ENCODE measurements around the gene REP15. TPM values are rescaled to one million over a fixed set of nuclear protein-coding genes. Genes with fewer than 3 reads are reported as not detected.

Gene REP15
- total RNA-seq, 3 donors from 2014 or later, result 0.64 to 3.3 (median 1.8) TPM

DNA sequence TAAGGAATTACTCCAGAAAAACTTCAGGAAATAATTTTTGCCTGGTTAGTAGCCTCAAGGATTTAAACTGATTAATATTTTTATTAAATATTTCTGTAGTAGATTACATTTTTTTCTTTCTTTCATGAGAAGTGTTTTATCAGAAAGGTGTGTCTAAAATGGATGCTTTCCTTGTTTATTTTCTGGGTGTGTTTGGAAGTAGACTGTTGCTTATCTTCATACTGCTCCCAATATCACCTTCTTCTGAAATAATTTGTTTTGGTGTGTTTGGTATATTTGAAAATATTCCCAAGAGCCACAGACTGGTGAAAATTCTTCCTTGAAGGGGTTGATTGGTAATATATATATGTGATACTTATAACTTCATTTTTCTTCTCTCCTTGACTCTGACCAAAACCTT is 10.1 kb upstream of the REP15 start:
- no peaks in the 10 kb centered on the region for H3K9me3 ChIP-seq
- no peak overlapping the region for H3K27ac ChIP-seq
- DNase-seq (ENCODE audit: low spot score in 2 of 2), result no peak
- H3K4me1 ChIP-seq, result no peaks in the 10 kb centered on the region
- no peak for TF ChIP-seq POLR2A (IDR thresholded peaks at IDR 0.05)
- TF ChIP-seq, protein P1, sequence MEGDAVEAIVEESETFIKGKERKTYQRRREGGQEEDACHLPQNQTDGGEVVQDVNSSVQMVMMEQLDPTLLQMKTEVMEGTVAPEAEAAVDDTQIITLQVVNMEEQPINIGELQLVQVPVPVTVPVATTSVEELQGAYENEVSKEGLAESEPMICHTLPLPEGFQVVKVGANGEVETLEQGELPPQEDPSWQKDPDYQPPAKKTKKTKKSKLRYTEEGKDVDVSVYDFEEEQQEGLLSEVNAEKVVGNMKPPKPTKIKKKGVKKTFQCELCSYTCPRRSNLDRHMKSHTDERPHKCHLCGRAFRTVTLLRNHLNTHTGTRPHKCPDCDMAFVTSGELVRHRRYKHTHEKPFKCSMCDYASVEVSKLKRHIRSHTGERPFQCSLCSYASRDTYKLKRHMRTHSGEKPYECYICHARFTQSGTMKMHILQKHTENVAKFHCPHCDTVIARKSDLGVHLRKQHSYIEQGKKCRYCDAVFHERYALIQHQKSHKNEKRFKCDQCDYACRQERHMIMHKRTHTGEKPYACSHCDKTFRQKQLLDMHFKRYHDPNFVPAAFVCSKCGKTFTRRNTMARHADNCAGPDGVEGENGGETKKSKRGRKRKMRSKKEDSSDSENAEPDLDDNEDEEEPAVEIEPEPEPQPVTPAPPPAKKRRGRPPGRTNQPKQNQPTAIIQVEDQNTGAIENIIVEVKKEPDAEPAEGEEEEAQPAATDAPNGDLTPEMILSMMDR (IDR thresholded peaks at IDR 0.05), result no peak
- no peak for TF ChIP-seq POLR2AphosphoS5 (IDR thresholded peaks at IDR 0.05)
- H3K27me3 ChIP-seq, result no peaks in the 10 kb centered on the region
- intact Hi-C loops (cut with DNase I; ENCODE audit: low total_unique reads), result no loop called here
- no peak overlapping the region for H3K4me3 ChIP-seq
- H3K36me3 ChIP-seq, result peaks cover 11% of the 10 kb centered on the region

DNA sequence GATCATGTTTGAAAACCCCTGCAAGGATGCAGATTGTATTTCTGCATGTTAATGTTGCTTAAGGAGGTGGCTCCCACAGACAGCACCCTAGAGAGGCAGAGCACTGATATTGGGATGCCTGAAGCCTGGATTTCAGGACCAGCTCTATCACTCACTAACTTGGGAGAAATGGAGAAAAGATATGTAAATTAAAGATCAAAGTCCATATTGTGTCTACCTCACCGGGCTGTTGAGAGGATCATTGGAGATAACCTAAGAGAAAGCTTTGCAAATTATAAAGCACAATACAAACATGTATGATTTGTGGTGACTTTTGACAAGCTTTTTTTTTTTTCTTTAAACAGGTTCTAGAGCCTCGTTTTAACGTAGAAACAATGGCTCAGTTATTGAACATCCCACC is 7.6 kb upstream of the REP15 start:
- peaks cover 10% of the 10 kb centered on the region for H3K36me3 ChIP-seq
- no peak overlapping the region for H3K27ac ChIP-seq
- H3K4me1 ChIP-seq, result no peaks in the 10 kb centered on the region
- intact Hi-C loops (cut with DNase I; ENCODE audit: low total_unique reads), result no loop called here
- no peaks in the 10 kb centered on the region for H3K27me3 ChIP-seq
- no peak overlapping the region for H3K4me3 ChIP-seq
- no peak for DNase-seq (ENCODE audit: low spot score in 2 of 2)
- no peaks in the 10 kb centered on the region for H3K9me3 ChIP-seq
- TF ChIP-seq, protein P1 (IDR thresholded peaks at IDR 0.05), result no peak
- TF ChIP-seq POLR2A (IDR thresholded peaks at IDR 0.05) (no peak), POLR2AphosphoS5 (IDR thresholded peaks at IDR 0.05) (no peak)

DNA sequence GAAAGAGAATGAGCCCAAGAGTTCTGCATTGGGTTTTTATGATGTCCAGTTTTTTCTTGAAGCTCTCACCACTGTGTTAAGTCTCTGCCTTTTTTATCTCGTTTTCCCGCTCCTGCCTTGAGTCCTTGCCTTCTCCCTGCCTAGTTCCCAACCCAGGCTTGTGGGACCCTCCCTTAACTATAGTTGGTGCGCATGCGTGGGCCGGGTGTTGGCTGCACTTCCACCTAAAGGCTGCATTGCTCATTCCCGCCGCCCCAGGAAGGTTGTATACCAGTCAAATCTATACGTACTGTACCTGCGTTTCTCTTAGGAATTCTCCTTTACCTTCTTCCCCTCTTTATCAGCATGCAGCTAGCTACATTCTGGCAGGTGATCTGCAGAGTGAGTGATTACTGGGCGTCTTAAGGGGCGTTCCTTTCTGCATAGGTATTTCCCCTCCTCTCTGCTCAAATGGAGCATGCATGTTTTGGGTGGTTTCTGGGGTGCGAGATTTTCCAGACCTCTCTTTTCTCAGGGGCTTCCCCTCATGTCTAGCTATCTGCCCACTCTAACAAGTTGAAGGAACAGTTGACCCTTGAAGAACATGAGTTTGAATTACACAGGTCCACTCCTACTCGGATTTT is 6.6 kb upstream of the REP15 start:
- no peak overlapping the region for H3K27ac ChIP-seq
- no peaks in the 10 kb centered on the region for H3K4me1 ChIP-seq
- no peaks in the 10 kb centered on the region for H3K9me3 ChIP-seq
- no peak overlapping the region for H3K4me3 ChIP-seq
- H3K27me3 ChIP-seq, result no peaks in the 10 kb centered on the region
- no peak for DNase-seq (ENCODE audit: low spot score in 2 of 2)
- H3K36me3 ChIP-seq, result peaks cover 10% of the 10 kb centered on the region
- intact Hi-C loops (cut with DNase I; ENCODE audit: low total_unique reads), result loop anchor here (5.0 kb wide), 1 partner anchor 42 kb away; no protein-coding TSS in a partner anchor
- no peak for TF ChIP-seq POLR2AphosphoS5 (IDR thresholded peaks at IDR 0.05)
- TF ChIP-seq POLR2A (IDR thresholded peaks at IDR 0.05), result no peak
- TF ChIP-seq, protein P1 (IDR thresholded peaks at IDR 0.05), result no peak

DNA sequence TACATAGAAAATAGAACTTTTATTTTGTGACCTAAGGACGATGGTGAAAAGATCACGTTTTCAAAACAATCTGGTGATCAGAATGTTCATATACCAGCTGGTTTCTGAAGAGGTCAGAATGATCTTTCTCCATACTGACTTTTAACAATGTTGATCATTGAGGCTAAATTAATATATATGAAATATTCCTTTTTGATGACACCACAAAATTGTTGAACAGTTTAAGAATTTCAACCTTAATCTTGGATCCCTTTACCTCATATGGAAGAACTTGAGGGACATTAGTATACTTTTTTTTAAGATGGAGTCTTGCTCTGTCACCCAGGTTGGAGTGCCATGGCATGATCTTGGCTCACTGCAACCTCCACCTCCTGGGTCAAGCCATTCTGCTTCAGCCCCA is 2.8 kb upstream of the REP15 start:
- Histone ChIP-seq H3K36me3 (peaks cover 5% of the 10 kb centered on the region), H3K4me3 (no peak overlapping the region), H3K27ac (no peak overlapping the region), H3K27me3 (no peaks in the 10 kb centered on the region), H3K4me1 (no peaks in the 10 kb centered on the region), H3K9me3 (no peaks in the 10 kb centered on the region)
- intact Hi-C loops (cut with DNase I; ENCODE audit: low total_unique reads), result loop anchor here (5.0 kb wide), 1 partner anchor 46 kb away; no protein-coding TSS in a partner anchor
- TF ChIP-seq POLR2AphosphoS5 (IDR thresholded peaks at IDR 0.05), result no peak
- TF ChIP-seq, protein P1 (IDR thresholded peaks at IDR 0.05), result no peak
- TF ChIP-seq POLR2A (IDR thresholded peaks at IDR 0.05), result no peak
- DNase-seq (ENCODE audit: low spot score in 2 of 2), result no peak

DNA sequence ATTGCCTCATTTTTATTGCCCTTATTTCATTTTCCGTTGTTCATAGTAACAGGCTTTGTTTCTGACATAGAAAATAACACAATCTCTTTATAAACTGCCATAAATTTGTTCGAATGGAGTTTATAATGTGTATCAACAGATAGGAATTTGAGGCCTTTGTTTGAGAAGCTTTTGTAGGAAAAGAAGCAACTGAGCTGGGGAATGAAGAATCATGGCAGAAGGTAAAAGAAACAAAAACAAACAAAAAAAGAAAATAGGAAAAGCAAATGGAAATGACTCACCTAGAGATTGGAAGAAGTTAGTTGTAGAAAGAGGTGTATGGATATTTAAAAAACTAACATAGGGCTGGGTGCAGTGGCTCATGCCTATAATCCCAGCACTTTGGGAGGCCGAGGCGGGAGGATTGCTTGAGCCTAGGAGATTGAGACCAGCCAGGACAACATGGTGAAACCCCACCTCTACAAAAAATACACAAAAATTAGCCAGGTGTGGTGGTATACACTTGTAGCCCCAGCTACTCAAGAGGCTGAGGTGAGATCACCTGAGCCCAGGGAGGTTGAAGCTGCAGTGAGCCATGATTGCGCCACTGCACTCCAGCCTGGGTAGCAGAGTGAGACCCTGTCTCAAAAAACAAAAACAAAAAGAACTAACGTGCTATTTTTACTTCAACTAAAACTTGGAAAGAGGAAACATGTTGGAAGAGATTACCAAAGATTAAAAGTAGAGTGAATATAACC is 523 bp upstream of the REP15 start:
- intact Hi-C loops (cut with DNase I; ENCODE audit: low total_unique reads), result no loop called here
- no peak for DNase-seq (ENCODE audit: low spot score in 2 of 2)
- H3K9me3 ChIP-seq, result no peaks in the 10 kb centered on the region
- TF ChIP-seq, protein P1 (IDR thresholded peaks at IDR 0.05), result no peak
- TF ChIP-seq POLR2A (IDR thresholded peaks at IDR 0.05) (no peak), POLR2AphosphoS5 (IDR thresholded peaks at IDR 0.05) (no peak)
- H3K27me3 ChIP-seq, result no peaks in the 10 kb centered on the region
- no peak overlapping the region for H3K27ac ChIP-seq
- no peaks in the 10 kb centered on the region for H3K4me1 ChIP-seq
- no peak overlapping the region for H3K4me3 ChIP-seq
- peaks cover 3% of the 10 kb centered on the region for H3K36me3 ChIP-seq
